Activated CD8-positive, alpha-beta memory T cell treated with anti-CD3 and anti-CD28 coated beads, Interleukin-2, amount 50 U/mL, for 24 hours (primary cell): Measurements from ENCODE around the gene CECR2.
"Not testable (repeated sequence)": the region's sequence is repeated elsewhere in the genome, so short reads cannot be mapped to it uniquely, and the experiment has no call there.

Source experiments
- DNase-seq: peaks from one replicate; pipeline ENCODE4 v3.0.0-alpha.2; 2020; ENCODE audit errors: extremely low read depth

Gene CECR2

DNA sequence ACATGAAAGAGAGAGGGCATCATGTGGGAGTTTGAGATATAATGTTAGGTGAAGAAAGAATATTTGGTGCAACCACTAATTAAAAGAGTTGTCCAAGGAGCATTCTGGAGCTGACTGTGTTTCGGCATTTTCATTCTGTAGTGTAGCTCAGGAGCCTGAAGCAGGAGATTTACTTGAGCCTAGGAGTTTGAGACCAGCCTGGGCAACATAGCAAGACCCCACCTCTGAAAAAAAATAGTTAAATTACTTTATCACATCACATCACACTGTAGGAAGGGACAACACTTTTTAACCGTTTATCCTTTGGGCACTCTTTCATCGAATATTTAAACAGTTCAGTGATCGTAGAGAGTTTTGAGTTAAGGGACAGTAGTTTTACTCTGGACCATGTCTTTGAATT lies 143.7 kb downstream of the CECR2 start:
- no peak for DNase-seq

DNA sequence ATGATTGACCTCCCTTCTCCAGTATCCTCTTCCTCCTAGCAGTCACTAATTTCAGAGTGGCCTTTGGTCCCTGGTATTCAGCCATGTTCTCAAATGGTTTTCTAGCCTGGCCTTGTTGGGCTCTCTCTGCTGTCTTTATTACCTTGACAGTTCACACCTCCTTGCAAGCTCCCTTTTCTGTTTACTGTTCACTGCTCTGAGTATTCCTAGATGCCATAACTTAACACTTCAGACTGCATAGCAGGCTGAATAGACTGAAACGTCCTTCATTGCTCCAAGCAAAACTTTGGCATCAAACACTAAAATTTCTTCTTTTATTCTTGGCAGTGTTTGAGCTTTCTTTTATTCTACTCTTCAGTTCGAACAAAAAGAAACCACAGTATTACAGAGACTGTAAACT lies 144.4 kb downstream of the CECR2 start:
- DNase-seq: no peak

DNA sequence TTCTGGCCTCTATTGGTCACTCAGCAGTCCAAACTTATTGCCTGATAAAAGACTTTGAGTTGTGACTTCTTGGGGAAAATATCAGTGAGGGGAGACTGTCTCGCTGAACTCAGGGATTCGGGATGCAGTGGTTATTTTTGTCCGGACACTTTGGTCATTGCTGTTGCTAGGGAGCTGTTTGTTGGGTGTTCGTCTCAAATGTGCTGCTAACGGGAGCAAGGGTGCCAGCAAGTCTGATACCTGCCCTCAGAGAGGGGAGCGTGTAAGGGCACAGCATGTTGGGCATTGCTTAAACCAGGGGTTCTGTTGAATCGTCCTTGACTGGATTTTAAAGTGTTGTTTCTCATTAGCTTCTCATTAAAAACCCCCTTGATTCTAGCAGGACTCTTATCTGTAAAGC lies 144.8 kb downstream of the CECR2 start:
- no peak for DNase-seq

GRCh38 chr22:17518406-17518805 lies 149.1 kb downstream of the CECR2 start:
- DNase-seq: no peak

DNA sequence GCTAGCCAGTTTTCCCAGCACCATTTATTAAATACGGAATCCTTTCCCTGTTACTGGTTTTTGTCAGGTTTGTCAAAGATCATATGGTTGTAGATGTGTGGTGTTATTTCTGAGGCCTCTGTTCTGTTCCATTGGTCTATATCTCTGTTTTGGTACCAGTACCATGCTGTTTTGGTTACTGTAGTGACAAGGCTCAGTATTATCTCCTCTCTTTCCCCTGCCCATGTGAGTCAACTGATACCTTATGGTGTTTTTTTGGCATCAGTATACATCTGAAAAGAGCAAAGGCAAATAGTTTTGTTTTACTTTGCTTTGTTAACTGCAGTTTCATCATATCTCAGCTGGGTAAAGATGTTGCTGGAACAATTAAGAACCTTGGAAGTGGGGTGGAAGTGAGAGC lies 152.7 kb downstream of the CECR2 start:
- DNase-seq: not testable (repeated sequence)

DNA sequence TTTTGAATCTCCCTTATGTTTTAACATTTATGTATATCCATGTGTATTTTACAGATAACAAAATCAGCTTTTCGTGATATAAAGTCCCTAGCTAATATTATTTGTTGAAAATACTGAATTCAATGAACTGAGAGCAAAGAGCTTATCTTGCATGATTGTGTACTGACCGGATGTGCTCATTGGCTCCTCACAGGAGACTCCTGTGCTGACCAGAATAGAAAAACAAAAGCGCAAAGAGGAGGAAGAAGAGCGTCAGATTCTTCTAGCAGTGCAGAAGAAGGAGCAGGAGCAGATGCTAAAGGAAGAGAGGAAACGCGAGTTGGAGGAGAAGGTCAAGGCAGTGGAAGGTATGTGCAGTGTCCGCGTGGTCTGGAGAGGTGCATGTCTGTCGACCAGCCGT lies 154.7 kb downstream of the CECR2 start:
- no peak for DNase-seq

DNA sequence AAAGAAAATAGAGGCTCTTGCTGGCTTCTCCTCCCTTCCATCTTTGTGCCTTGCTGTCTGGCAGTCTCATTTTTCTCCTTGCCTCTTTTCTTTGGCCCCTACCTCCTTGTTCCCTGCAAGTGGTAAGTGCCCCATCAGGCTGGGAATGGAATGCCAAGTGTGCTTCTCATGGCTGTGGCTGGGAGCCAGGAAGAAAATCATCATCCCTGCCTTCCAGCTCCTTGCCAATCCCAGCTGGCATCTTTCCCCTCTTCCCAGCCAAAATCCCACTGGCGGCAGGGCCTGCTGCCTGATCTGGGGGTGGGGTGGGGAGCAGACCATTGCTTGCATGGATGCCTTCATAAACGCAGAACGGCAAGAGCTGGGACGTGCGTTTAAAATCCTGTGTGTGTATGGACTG lies 167.0 kb downstream of the CECR2 start:
- DNase-seq: no peak

DNA sequence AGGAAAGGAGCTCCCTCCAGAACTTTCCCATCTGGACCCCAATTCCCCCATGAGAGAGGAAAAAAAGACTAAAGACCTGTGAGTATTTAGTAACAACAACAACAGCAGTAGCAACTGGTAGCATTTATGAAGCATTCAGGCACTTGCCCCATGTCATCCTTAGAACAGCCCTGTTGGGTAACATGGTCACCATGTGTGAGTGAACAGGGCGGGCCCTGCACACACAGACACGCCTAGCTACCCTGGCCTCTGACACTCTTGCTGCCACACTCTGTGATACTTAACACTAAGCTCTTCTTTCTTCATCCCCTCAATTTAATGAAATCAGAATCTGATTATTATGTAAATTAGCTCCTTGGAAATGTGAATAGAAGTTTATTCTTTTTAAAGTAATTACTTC lies 167.9 kb downstream of the CECR2 start:
- no peak for DNase-seq

DNA sequence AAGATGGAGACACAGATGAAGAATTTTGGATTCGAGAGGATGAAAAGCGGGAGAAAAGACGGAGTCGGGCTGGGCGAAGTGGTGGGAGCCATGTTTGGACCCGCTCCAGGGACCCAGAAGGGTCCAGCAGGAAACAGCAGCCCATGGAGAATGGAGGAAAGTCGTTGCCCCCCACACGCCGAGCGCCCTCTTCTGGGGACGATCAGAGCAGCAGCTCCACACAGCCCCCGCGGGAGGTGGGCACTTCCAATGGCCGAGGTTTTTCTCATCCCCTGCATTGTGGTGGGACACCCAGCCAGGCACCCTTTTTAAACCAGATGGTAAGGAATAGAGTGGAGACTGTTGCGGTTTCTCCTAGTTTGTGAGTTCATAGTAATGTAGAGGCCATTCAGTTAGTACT lies 171.2 kb downstream of the CECR2 start:
- no peak for DNase-seq

GRCh38 chr22:17541476-17541875 lies 172.2 kb downstream of the CECR2 start:
- DNase-seq: no peak

- no peak for DNase-seq
These were observed 173.2 kb downstream of the CECR2 start for GRCh38 chr22:17542452-17542851.

GRCh38 chr22:17548010-17548755 lies 178.9 kb downstream of the CECR2 start:
- DNase-seq: no peak

DNA sequence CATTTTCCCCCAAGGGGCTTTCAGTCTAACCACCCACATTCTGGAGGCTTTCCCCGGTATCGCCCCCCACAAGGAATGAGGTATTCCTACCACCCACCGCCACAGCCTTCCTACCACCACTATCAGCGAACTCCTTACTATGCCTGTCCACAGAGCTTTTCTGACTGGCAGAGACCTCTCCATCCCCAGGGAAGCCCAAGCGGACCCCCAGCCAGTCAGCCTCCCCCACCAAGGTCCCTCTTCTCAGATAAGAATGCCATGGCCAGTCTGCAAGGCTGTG lies 179.4 kb downstream of the CECR2 start:
- DNase-seq: no peak

- DNase-seq: no peak
These were observed 179.9 kb downstream of the CECR2 start for GRCh38 chr22:17549183-17549582.

DNA sequence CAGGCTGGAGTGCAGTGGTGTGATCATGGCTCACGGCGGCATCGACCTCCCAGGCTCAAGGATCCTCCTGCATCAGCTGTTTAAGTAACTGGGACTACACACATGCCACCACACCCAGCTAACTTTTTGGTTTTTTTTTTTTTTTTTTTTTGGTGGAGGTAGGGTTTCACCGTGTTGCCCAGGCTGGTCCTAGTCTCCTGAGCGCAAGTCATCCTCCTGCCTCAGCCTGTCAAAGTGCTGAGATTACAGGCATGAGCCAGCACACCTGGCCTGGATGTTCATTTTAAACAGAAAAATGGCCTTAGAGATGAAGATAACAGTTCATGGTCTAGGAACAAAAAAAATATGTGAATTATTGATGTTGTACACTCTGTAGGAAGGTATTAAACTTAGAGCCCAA lies 180.4 kb downstream of the CECR2 start:
- no peak for DNase-seq

DNA sequence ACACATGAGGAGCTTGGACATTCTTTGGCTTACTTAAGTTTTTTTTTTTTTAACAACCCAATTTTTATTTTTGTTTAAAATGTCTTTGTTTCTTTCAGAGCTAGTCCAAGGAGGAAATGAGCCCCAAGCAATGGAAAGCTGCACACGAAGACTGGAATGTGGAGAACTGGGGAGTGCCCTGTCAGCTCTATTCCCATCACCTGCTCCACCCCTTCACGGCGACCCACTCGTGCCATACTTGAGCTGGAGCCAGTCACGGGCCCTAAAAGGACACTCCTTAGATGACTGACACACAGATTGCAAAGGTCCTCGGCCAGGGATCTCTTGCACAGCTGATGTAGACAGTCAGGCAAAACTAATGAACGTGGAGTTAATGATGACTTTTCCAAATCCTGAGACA lies 183.5 kb downstream of the CECR2 start:
- no peak for DNase-seq

DNA sequence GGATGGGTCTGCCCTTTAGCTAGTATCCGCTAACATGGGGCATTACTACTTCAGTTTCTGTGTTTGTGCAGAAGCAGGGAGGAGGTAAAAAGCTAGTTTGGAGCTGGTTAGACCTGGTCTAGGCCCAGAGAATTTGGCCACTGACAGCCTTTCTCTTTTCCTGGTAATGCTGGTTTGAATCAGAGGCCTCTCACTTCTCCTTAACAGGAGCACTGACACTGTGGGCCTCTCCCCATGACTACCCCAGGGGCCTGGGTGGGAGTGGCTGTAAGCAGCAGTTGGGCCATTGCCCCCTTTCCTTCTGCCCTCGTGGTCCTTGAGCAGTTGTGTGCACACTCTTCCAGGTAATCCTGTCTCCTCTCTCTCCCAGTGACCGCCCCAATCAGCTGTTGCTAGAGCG lies 185.6 kb downstream of the CECR2 start:
- no peak for DNase-seq

GRCh38 chr22:17559188-17559587 lies 189.9 kb downstream of the CECR2 start:
- DNase-seq: no peak

GRCh38 chr22:17562906-17563870 lies 193.9 kb downstream of the CECR2 start, which contains the start of gene SLC25A18:
Gene SLC25A18, plus strand, starts transcription at chr22:17563498. Its CDS starts 16,447 bp downstream, at chr22:17579945.
- no peak for DNase-seq

- DNase-seq: no peak
These were observed 194.7 kb downstream of the CECR2 start for GRCh38 chr22:17563936-17564391.

DNA sequence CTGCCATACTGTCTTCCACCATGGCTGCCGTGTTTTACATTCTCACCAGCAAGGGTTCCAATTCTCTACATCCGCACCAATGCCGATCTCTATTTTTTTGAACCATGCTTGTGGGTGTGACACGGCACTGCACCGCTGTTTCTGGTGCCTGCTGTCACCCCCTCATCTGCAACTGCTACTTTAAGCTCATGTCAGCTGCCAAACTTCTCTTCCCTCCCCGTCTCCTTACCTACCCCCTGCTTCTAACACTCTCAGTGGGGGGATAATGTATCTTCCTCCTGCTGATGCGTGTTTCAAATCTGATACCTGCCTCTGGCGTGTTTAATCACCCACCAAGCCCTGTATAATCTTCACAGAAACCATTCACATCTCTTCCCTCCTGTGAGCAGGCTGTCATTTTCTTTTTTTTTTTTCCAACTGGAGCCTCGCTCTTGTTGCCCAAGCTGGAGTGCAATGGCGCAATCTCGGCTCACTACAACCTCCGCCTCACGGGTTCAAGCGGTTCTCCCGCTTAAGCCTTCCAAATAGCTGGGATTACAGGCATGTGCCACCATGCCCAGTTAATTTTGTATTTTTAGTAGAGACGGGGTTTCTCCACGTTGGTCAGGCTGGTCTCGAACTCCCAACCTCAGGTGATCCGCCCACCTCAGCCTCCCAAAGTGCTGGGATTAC lies 196.9 kb downstream of the CECR2 start:
- not testable (repeated sequence) for DNase-seq

GRCh38 chr22:17566776-17567175 lies 197.5 kb downstream of the CECR2 start:
- DNase-seq: no peak
